GM12878 (cell line): ENCODE measurements around the gene KCNK4. TPM values are rescaled to one million over a fixed set of nuclear protein-coding genes. Genes with fewer than 3 reads are reported as not detected.

Experiments used
- ATF2 ChIP-seq: IDR thresholded peaks from 2 replicates; pipeline ENCODE4 v1.6.1; 2012; ENCODE audit warnings: low read length, inconsistent platforms
- BCL11A ChIP-seq: IDR thresholded peaks from 2 replicates; pipeline ENCODE4 v1.6.1; 2011; ENCODE audit warnings: low read depth, low read length
- BRCA1 ChIP-seq: IDR thresholded peaks from 2 replicates; pipeline ENCODE4 v1.6.1; 2011; ENCODE audit warnings: low read depth, low read length, improper control_type of control experiment
- FOXM1 ChIP-seq: IDR thresholded peaks from 2 replicates; pipeline ENCODE4 v1.6.1; 2012; ENCODE audit warnings: low read depth, mild to moderate bottlenecking, inconsistent platforms, low read length, moderate library complexity
- IKZF2 ChIP-seq, 2 experiments: fragments of 450-650 bp; IDR thresholded peaks; 2 replicates each; pipeline ENCODE4 v1.6.1; 2017; ENCODE audit warnings: mild to moderate bottlenecking in 2 of 2, moderate library complexity in 2 of 2
- KDM1A ChIP-seq: fragments of 200-600 bp; sonication (generic); IDR thresholded peaks from 2 replicates; pipeline ENCODE4 v1.6.1; 2016; ENCODE audit warnings: borderline replicate concordance
- KLF5 ChIP-seq: fragments of 450-650 bp; IDR thresholded peaks from 2 replicates; pipeline ENCODE4 v1.6.1; 2014; ENCODE audit warnings: mild to moderate bottlenecking; ENCODE audit not compliant: partially characterized antibody
- MTA2 ChIP-seq: fragments of 450-650 bp; IDR thresholded peaks from 2 replicates; pipeline ENCODE4 v1.6.1; 2016; ENCODE audit warnings: low read depth, mild to moderate bottlenecking, moderate library complexity
- NKRF ChIP-seq: fragments of 450-650 bp; conservative IDR thresholded peaks from 2 replicates; pipeline ENCODE4 v1.6.1; 2017; ENCODE audit warnings: mild to moderate bottlenecking, moderate library complexity
- NRF1 ChIP-seq: conservative IDR thresholded peaks from 2 replicates; pipeline ENCODE4 v1.6.1; 2011; ENCODE audit warnings: mild to moderate bottlenecking, low read depth, low read length, improper control_type of control experiment
- PAX8 ChIP-seq: fragments of 450-650 bp; IDR thresholded peaks from 2 replicates; pipeline ENCODE4 v1.6.1; 2017; ENCODE audit warnings: mild to moderate bottlenecking, moderate library complexity
- PBX3 ChIP-seq: IDR thresholded peaks from 2 replicates; pipeline ENCODE4 v1.6.1; 2011; ENCODE audit warnings: mild to moderate bottlenecking, low read depth, low read length, moderate library complexity; ENCODE audit not compliant: insufficient replicate concordance
- POU2F2 ChIP-seq: IDR thresholded peaks from 3 replicates; pipeline ENCODE4 v1.6.1; 2011; ENCODE audit warnings: low read depth, mild to moderate bottlenecking, low read length, borderline replicate concordance
- RELA ChIP-seq: fragments of 450-650 bp; IDR thresholded peaks from 2 replicates; pipeline ENCODE4 v1.8.0; 2014; ENCODE audit warnings: borderline replicate concordance; ENCODE audit not compliant: partially characterized antibody
- RUNX3 ChIP-seq: IDR thresholded peaks from 2 replicates; pipeline ENCODE4 v1.6.1; 2012; ENCODE audit warnings: low read length, inconsistent platforms
- SIN3A ChIP-seq: IDR thresholded peaks from 2 replicates; pipeline ENCODE4 v1.6.1; 2012; ENCODE audit warnings: low read depth, low read length, improper control_type of control experiment
- SKIL ChIP-seq: fragments of 450-650 bp; IDR thresholded peaks from 2 replicates; pipeline ENCODE4 v1.6.1; 2017; ENCODE audit warnings: mild to moderate bottlenecking, low read depth, inconsistent platforms; ENCODE audit not compliant: poor library complexity, severe bottlenecking
- SREBF1 ChIP-seq: IDR thresholded peaks from 2 replicates; pipeline ENCODE4 v1.6.1; 2012; ENCODE audit warnings: mild to moderate bottlenecking, low read length
- SREBF2 ChIP-seq: IDR thresholded peaks from 2 replicates; pipeline ENCODE4 v1.6.1; 2012; ENCODE audit warnings: mild to moderate bottlenecking, low read length
- SUZ12 ChIP-seq: fragments of 200-600 bp; sonication (generic); IDR thresholded peaks from one replicate; pipeline ENCODE4 v1.6.1; 2018; ENCODE audit warnings: antibody characterized with exemption, mild to moderate bottlenecking; ENCODE audit not compliant: unreplicated experiment
- polyA plus RNA-seq, 11 experiments: library from polyadenylated mRNA; depleted of rRNA in 4 of 11; unstranded in 6 of 11; stranded (reverse) in 5 of 11; fragments of >200 nt; fragmentation: Nextera tagmentation in 4 of 11; fragmentation: Illumina TruSeq in 1 of 11; extraction: Ambion mirVana in 4 of 11; extraction: Trizol in 1 of 11; gene quantifications; 1 replicate in 1 of 11; 2 replicates in 10 of 11; pipeline versions ENCODE4 v1.2.1 to v1.2.3, GENCODE V29; 2011 to 2016; ENCODE audit warnings: inconsistent platforms in 2 of 11, missing spikeins in 2 of 11, low read depth in 1 of 11
- total RNA-seq, 4 experiments: library from RNA; depleted of rRNA in 3 of 4; stranded (reverse); fragments of >200 nt in 3 of 4; fragmentation: Illumina TruSeq in 1 of 4; extraction: Trizol in 1 of 4; gene quantifications; 2 replicates each; pipeline versions ENCODE4 v1.2.1 to v1.2.3, GENCODE V29; 2013 to 2021
- TF ChIP-seq, protein P1 (sequence below): fragments of 450-650 bp; IDR thresholded peaks from 2 replicates; pipeline ENCODE4 v1.6.1; 2017; ENCODE audit warnings: borderline replicate concordance
- TF ChIP-seq, protein P2 (sequence below): IDR thresholded peaks from 2 replicates; pipeline ENCODE4 v1.6.1; 2012; ENCODE audit warnings: low read depth, low read length, improper control_type of control experiment

The KCNK4 gene
- total and polyA plus RNA-seq, 10 of the 15 experiments (the other 5 are each of a cell fraction or from before 2014, with no cell fraction given), result 0.04 TPM; not detected in 9

DNA sequence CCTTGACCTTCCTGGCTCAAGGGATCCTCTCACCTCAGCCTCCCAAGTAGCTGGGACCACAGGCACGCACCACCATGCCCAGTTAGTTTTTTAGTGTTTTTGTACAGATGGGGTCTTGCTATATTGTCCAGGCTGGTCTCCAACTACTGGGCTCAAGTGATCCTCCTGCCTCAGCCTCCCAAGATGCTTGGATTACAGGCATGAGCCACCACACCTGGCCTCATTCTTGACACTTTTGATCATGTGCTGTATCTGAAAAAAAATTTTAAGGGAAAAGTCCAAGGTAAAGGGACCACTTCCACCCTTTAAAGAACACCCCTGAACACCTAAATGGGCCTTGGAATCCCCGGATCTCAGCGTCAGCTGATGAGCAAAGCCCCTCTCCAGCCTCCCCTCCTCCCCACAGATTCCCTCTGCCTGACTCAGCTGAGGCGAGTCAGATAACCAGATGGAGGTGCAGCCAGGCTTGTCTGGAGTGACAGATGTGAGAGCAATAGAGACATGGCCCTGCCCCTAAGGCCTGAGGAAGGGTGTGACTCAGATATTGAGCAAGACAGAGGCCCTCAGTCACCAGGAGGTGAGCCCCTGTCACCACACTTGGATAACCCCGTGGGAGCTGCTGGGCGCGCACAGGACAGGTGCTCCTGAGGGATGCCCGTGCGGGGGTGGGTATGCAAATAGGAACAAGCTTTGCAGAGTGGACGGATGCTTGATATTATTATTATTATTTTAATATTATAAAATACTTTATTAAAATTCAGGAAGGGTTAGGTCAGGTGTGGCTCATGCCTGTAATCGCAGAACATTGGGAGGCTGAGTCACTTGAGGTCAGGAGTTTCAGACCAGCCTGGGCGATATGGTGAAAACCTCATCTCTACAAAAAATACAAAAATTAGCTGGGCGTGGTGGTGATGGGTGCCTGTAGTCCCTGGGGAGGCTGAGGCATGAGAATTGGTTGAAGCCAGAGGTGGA lies 43.9 kb downstream of the KCNK4 start (continued):
- TF ChIP-seq SIN3A, result no peak
- TF ChIP-seq ATF2, result no peak
- no peak for TF ChIP-seq NKRF
- no peak for TF ChIP-seq PAX8
- peak; percentile 78 for TF ChIP-seq IKZF2 (IDR thresholded peaks at IDR 0.05)
- TF ChIP-seq SREBF1, result no peak
- no peak for TF ChIP-seq NRF1
- peak; percentile 95 for TF ChIP-seq POU2F2
- TF ChIP-seq SUZ12, result no peak
- TF ChIP-seq KDM1A, result no peak
- TF ChIP-seq SREBF2, result no peak
- peak; percentile 56 for TF ChIP-seq SKIL
- TF ChIP-seq MTA2, result peak; percentile 52; the same call in 1 of the 2 replicates
- no peak for TF ChIP-seq BCL11A
- TF ChIP-seq RUNX3, result peak; percentile 71
- TF ChIP-seq KLF5, result no peak
- peak; percentile 92 for TF ChIP-seq PBX3
- no peak for TF ChIP-seq BRCA1
- TF ChIP-seq FOXM1, result no peak
- TF ChIP-seq, protein P1, sequence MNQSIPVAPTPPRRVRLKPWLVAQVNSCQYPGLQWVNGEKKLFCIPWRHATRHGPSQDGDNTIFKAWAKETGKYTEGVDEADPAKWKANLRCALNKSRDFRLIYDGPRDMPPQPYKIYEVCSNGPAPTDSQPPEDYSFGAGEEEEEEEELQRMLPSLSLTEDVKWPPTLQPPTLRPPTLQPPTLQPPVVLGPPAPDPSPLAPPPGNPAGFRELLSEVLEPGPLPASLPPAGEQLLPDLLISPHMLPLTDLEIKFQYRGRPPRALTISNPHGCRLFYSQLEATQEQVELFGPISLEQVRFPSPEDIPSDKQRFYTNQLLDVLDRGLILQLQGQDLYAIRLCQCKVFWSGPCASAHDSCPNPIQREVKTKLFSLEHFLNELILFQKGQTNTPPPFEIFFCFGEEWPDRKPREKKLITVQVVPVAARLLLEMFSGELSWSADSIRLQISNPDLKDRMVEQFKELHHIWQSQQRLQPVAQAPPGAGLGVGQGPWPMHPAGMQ, result no peak
- TF ChIP-seq, protein P2, sequence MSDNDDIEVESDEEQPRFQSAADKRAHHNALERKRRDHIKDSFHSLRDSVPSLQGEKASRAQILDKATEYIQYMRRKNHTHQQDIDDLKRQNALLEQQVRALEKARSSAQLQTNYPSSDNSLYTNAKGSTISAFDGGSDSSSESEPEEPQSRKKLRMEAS, result no peak
- TF ChIP-seq RELA, result no peak
